GM19193 (cell line): ENCODE measurements around the gene GAL3ST2.

Source experiments
- POLR2A ChIP-seq: IDR thresholded peaks from 4 replicates; pipeline ENCODE4 v1.6.1; 2011; ENCODE audit not compliant: insufficient read depth, insufficient read length; ENCODE audit errors: extremely low read depth

The GAL3ST2 gene

DNA sequence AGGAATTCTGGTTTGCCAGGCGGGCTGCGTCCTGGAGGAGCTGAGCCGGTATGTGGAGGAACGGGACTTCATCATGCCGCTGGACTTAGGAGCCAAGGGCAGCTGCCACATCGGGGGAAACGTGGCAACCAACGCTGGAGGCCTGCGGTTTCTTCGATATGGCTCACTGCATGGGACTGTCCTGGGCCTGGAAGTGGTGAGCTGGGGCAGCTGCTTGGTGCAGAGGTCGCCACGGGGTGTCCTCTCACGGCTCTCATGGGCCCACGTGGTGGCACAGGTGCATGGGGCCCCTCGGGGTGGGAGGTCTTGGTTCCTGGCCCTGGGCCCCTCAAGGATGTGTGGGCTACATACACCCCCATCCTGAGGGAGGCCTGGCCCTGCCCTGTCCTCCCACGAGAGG is 33.0 kb upstream of the GAL3ST2 start:
- no peak for TF ChIP-seq POLR2A

DNA sequence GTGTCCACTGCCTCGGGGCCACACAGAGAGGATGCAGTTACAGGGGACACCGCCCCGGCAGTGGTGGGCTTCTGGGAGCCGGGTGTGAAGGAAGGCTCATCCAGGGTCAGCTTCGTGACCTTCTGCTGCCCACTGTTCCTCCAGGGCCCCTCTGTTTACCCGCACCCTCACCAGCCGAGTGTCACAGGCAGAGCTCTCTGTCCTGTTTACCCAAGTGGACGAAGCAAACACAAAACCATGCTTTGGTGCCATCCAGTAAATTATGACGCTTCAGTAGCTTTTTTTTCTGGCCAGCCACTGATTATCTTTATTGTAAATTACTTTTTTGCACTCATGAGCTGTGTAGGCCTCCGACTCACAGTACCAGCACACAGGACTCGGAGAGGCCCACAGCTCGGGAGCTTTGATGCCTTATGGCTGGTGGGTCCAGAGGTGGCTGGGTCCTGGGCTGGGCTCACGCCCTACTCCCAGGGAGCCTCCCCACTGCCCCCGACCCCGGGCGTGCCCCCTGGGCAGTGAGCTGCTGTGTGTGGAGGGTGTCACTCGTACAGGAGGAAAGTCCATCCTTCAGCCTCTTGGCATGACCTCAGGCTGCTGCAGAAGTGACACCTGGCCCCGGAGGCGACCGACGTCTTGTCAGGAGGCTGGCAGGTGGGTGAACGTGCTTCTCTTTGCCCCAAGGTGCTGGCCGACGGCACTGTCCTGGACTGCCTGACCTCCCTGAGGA is 32.4 kb upstream of the GAL3ST2 start:
- TF ChIP-seq POLR2A, result no peak

DNA sequence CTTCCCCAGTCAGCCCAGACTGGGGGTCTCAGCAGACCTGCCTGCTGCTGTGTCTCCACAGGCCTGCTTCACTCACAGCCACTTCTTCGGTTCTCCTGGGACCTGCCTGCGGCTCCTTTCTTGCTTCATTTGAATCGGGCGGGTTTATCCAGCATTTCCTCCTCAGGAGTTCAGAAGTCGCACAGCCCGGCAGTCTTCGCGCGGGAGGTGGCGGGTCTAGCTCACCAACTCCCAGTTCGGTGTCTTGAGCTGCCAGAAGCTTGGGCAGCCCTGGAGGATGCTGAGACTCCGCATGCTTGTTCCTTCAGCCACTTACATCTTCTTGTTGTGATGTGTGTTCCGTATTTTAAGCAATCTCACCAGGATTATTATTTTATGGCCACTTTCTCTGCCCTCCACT is 31.3 kb upstream of the GAL3ST2 start:
- TF ChIP-seq POLR2A, result no peak

DNA sequence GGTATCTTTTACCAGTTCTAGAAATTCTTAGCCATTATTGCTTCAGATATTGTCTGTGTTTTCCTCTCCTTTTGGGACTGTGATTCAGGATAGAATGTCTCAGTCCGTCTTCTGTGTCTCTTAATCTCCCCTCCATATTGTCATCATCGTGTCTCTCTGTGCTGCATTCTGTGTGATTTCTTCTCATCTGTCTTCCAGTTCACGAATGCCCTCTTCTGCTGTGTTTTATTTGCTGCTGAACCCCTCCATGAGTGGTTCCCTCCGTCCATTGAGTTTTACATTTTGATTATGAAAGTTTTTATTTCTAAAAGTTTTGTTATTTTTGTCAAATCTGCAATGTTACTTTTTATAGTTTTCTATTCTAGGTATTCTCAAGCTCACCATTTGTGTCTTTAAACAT is 30.5 kb upstream of the GAL3ST2 start:
- no peak for TF ChIP-seq POLR2A

DNA sequence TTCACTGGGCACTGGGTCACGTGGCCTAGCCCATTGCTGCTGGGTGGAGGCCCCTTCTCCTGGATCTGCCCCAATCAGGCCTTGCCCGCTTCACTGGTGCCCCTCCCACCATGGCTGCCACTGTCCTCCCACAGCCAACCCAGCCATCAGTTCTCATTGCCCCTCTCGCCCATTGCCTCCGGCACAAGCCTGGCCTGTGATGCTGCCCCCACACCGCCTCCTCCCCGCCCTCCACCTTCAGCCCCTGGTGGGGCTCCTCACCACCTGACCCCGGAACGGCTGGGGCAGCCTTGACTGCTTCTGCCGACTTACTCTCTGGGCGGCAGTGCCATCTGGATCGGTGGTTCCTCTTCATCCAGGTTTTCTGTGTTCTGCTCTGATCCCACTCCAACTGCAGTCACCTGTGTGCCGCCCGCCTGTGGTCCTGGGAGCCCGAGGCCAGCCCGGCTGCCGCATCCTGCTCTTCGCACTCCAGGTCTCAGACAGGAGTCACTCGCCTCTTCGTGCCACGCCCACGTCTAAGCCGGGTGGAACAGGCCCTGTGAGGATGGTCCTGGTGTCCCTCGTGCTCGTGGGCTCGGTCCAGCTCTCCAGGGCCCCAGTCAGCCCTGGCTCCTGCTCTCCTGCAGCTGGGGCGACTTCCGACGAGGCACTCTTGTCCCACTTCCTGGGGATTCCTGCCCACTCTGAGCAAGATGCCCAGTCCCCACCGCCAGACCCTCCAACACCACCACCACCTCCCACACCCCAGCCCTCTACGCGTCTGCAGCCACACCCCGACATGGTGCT is 28.0 kb upstream of the GAL3ST2 start:
- no peak for TF ChIP-seq POLR2A

DNA sequence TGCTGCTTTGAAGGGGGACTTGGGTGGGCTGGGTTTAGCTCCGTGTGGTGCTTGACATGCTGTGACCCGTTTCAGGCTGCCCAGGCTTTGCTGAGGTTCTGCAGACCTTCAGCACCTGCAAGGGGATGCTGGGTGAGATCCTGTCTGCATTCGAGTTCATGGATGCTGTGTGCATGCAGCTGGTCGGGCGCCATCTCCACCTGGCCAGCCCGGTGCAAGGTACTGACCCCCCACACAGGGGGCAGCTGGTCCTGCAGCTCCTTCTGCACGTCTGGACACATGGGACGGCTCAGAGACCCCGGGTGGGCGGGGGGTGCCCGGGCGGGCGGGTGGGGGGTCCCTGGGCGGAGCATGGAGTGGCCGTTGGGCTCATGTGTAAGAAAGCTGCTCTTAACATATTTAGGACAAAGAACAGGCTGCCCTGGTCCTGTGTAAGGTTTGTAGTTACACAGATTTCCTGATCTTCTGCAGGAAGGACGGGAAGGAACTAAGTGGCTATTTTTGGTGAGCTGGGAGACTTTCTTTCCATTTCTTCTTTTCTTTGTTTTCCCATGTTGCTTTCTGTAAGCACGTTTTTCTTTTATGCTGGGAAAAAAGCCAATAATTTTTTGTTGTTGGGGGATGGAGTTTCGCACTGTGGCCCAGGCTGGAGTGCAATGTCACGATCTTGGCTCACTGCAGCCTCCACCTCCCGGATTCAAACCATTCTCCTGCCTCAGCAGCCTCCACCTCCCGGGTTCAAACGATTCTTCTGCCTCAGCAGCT is 26.4 kb upstream of the GAL3ST2 start:
- no peak for TF ChIP-seq POLR2A

DNA sequence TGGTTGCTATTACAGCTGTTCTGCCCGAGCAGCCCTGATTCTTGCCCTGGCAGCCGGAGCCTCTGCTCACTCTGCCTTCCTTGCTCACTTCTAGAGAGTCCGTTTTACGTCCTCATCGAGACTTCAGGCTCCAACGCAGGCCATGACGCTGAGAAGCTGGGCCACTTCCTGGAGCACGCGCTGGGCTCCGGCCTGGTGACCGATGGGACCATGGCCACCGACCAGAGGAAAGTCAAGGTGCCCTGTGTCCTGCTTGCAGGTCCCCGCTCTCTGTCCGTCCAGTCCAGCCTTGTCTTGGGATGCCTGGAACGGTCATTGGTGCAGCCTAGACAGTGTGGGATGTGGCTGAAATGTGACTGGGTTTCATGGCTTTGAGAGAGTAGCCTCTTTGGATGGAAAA is 25.5 kb upstream of the GAL3ST2 start:
- no peak for TF ChIP-seq POLR2A

DNA sequence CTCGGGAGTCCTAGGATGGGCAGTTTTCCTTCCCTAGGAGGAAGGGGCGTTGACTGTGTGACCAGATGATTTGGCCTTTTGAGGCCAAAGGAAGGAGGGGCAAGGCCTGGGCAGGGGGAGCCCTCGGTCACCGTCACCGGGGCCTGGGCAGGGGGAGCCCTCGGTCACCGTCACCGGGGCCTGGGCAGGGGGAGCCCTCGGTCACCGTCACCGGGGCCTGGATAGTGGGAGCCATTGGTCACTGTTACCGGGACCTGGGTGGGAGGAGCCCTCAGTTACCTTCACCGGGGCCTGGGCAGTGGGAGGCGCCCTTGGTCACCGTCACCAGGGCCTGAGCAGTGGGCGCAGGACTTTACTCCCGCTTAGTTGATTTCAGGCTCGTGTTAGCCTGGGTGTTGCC is 24.8 kb upstream of the GAL3ST2 start:
- TF ChIP-seq POLR2A, result no peak

DNA sequence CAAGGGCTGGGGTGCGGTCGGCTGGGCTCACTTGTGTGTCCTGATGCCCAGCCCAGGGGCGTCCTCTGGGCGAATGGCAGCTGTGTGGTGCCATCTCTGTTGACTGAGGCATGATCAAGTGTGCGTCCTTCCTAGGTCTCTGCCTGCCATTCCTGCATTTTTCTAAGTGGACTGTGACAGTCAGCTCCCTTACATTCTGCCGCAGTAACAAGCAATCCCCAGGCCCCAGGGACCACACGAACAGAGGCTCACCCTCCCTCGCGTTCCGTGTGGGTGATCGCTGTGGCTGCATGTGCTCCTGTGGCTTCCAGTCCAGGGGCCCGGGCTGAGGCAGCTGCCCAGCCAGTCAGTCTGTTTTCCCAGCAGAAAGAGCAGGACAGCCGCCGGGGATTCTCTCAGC is 24.4 kb upstream of the GAL3ST2 start:
- no peak for TF ChIP-seq POLR2A

DNA sequence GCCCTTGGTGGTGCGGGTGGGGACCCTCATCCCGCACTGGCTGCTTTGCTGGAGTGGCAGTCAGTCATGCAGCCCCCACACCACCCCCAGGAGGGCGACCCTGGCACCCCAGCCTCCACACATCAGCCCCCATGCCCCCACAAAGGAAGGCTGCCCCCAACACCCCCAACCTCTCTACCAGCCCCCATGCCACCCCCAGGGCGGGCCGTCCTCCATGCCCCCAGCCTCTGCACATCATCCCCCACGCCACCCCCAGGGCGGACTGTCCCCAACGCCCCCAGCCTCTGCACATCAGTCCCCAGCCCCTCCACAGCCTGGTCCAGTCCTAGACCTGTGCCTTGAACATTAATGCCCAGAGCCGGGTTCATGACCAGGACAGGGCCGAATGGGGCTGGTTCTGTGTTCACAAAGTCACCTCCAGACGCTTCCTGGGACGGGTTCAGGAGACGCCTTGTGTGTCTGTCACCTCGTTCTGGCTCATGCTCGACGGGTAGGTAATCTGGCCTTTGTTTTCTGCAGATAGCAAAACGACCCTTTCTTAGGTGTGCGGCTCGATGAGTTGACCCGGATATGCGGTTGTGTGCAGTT is 23.8 kb upstream of the GAL3ST2 start:
- no peak for TF ChIP-seq POLR2A

DNA sequence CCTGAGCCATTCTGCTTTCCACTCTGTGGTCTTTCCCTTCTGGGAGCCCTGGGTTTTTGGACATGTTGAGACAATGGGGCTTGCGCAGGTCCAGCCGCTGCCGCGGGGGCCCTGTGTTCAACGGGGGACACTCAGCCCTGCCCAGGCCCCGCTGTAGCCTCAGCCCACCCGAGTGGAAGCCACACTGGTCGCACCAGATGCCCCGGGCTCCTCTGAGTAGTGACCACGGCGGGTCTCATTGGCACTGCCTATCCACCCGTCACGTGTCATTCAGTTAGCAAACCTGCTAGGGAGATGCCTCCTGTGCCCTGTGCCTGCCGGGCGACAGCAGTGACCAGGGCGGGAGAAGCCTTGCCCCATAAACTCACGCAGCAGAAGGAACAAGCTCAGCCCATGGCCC is 23.1 kb upstream of the GAL3ST2 start:
- no peak for TF ChIP-seq POLR2A

DNA sequence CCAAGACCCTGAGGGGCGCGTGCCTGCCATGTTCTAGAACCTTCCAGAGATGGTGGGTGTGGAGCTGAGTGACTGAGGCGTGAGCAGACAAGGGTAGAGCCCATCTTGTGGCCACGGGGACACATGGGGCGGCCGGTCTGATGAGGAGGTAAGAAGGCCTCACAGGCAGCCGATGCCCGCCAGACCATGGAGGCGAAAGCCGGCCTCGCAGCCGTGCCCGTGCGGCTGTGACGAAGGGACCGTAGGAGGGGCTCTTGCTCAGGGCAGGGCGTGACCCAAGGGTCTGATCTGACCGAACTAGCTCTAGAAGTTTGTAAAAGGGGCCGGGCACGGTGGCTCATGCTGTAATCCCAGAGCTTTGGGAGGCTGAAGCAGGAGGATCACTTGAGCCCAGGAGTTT is 22.6 kb upstream of the GAL3ST2 start:
- TF ChIP-seq POLR2A, result no peak

DNA sequence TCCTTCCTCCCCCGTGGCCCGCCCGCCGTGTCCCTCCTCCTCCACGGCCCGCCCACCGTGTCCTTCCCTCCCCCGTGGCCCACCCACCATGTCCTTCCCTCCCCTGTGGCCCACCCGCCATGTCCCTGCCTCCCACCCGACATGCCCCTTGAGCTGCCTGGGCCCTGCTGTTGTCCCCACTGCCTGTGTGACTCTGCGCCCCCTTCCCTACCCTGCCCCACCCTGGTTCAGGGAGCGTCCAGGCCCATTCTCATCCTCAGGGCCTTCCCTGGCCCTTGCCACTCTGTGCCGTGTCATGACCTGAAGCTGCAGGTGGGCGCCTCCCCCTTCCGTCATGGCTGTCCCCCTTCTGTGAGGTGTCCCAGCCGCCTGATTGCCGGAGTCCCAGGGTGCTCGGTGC is 21.5 kb upstream of the GAL3ST2 start:
- no peak for TF ChIP-seq POLR2A

DNA sequence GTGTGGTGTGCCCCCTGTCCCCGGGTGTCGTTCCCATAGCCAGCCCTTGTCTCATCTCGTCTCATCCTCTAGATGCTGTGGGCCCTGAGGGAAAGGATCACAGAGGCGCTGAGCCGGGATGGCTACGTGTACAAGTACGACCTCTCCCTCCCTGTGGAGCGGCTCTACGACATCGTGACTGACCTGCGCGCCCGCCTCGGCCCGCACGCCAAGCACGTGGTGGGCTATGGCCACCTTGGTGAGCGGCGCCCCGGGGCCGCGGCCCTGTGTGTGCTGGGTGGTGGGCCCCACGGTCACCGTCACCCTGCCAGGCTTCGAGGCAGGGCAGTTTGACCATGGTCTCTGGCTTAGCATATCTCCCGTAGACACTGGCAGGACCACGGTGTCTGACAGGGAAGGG is 20.8 kb upstream of the GAL3ST2 start:
- no peak for TF ChIP-seq POLR2A
